ENCODE measurements around the gene KPNB1.

Gene KPNB1

DNA sequence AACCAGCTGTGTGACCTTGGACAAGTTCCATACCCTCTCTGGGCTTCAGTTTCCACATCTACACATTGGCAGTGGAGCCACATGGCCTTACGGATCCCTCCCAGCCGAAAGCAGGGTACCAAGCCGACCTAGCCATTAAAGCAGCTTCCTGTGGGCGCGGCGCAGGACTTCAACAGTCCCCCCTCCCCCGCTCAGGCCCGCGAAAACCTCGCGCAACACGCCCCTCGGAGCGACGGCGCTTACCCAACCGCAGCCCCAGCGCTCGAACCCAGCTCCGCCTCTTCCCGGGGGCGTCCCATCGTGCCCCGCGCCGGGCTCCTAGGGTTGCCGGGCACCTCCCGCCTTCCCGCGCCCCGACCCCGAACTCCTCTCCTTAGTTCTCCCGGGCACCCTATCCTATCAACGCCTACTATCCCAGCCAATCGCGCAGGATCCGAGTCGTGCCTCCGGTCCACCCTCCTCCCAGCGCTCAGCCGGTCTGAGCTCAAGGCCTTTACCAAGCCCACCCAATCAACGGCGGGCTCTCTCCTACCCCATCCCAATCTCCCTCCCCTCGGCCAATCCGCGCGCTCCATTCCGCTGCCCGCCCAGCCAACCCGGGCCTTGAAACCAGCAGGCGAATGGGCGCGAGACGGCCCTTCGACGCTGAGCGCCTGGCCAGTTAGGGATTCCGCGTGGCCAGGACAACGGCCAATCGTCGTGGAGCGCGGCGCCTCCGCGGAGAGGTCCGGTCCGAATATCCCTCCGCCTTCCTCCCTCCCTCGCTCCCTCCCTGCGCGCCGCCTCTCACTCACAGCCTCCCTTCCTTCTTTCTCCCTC is at the start of gene KPNB1:
Gene KPNB1, plus strand, starts transcription at position 767 of the 819 bp plus-strand sequence. CDS start 326 bp downstream, outside the sequence.
- peak; percentile 98 for DNase-seq

- DNase-seq, result no peak
These were observed 45.7 kb upstream of the KPNB1 start for GRCh38 chr17:47603830-47604597.

- peak; percentile 86 for DNase-seq
These were observed 45.2 kb upstream of the KPNB1 start for GRCh38 chr17:47604598-47604927.

GRCh38 chr17:47605011-47605410 is 44.7 kb upstream of the KPNB1 start:
- DNase-seq, result no peak

DNA sequence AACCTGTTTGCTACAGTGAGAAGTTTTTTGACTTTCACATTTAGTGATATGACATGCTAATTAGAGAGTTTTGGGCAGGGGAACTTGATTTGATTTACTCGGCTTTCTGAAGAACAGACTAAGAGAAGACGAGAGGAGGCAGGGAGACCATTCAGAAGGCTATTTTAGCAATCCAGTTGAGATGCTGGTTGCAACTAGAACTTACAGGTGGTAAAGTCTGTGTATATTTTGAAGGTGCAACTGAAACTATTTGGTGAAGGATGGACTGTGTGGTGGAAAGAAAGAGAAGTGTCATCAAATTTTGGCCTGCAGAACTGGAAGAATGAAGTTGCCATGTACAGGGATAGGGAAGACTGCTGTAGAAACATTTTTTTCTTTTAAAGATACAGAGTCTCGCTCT is 42.2 kb upstream of the KPNB1 start:
- DNase-seq, result no peak

DNA sequence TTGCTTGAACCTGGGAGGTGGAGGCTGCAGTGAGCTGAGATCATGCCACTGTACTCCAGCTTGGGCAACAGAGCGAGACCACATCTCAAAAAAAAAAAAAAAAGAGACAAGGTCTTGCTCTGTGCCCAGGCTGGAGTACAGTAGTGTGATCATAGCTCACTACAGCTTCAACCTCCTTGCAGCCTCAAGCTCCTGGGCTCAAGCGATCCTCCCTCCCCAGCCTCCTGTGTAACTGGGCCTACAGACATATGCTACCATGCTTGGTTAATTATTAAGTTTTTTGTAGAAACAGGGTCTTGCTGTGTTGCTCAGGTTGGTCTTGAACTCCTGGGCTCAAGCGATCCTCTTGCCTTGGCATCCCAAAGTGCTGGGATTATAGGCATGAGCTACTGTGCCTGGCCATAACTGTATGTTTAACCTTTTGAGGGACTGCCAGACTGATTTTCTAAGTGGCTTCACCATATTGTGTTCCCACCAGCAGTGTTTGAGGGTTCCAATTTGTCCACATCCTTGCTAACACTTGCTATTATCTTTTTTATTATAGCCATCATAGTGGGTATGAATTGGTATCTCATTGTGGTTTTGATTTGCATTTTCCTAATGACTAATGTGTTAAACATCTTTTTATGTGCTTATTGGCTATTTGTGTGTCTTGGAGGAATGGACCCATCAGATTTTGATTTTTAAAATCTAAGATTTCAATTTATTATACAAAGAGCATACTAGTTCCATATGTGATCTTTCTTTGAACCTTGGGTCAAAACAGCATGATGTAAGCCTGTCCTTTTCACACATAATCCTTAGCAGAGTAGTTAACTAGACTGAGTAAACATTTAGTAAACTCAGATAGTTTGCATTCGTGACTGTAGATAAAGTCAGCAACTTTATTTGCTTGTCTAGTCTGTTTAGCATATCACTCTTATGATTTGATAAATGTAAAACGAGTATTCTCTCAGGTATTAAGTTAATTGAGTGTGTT is 38.1 kb upstream of the KPNB1 start:
- DNase-seq, result no peak

DNA sequence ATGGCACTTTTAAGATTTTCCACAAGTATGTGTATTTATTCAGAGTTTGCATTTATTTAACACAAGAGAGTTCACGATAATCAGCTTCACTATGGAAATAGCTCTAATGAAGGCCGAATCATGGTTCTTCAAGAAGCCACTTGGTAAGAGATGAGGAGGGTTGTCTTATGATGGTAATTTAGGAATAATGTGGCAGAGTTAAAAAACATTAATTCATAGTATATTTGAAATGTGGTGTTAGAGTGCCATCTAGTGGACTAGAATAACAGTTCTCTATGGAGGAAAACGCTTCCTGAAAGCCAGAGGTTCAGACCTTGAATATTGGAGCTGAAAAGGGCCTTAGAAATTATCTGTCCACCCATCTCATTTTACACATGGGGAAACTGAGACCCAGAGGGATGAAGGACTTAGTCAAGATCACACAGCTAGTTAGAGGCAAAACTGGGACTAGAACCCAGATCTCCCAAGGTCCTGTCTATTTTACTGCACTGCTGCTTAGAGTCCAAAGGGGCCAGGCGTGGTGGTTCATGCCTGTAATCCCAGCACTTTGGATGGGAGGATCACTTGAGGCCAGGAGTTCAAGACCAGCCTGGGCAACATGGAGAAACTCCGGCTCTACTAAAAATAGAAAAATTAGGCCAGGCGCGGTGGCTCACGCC is 33.8 kb upstream of the KPNB1 start:
- DNase-seq, result peak; percentile 72

- no peak for DNase-seq
These were observed 31.3 kb upstream of the KPNB1 start for GRCh38 chr17:47618410-47618809.

DNA sequence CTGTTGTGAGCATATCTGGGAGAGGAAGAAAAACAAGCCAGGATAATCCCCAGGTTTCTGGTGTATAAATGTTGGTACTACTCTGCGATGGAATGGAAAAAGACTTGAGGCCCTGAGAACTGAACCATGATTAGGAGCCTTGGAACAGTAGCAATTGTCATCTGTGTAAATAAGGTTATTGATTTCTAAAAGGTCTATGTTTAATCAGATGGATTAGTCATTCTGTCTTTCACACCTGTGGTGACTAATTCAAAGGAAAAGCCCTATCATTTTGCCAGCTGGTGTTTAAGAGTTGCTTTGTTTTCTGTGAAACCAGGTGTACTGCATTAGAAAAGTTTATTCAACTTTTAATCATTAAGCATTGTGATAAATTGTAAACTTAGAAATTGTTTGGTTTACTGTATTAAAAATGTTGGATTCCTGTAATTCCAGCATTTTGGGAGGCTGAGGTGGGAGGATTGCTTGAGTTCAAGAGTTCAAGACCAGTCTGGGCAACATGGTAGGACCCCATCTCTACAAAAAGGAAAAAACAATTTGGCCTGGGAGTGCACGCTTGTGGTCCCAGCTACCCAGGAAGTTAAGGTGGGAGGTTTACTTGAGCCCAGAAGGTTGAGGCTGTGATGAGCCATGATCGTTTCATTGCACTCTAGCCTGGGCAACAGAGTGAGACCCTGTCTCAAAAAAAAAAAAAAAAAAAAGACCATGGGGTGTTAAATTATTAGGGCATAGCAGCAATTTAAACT is 29.0 kb upstream of the KPNB1 start:
- DNase-seq, result no peak

GRCh38 chr17:47621293-47622179 is 28.2 kb upstream of the KPNB1 start:
- no peak for DNase-seq

DNA sequence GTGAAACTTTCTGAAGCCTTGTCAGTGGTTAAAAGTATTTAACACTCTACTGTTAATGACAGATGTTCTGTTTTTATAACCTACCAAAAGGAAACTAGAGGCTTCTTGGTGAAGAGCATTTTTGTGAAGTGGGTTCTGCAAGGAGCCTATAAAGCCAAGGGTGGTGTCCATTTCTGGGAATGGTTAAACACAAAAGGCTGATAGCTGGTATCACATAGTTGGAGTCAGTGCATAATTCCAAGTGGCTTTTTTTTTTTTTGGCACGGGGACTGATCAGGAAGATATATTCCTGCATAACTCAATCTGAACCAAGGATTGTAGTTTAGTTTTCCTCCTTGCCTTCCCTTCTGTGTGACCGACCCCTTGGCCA is 27.6 kb upstream of the KPNB1 start:
- DNase-seq, result no peak

- DNase-seq, result no peak
These were observed 25.0 kb upstream of the KPNB1 start for GRCh38 chr17:47624727-47625068.

- DNase-seq, result no peak
These were observed 21.6 kb upstream of the KPNB1 start for GRCh38 chr17:47628014-47628566.

DNA sequence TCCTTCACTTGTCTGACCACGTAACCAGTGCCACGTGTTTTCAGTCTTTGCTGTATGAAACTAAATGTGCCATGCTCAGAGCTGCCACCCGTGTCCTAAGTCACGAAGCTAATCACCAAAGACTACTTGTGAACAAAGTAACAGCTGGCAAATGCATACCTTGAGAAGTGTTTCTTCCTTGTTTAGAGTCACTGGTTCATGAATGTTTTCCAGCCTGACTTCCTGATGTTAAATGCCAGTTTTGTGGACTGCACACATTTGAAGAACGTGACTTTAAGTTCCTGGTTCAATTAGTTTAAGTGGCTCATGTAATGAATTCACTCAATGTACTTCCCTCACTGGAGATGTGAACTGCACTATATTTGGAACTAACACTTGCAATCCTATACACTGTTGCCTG is 19.9 kb upstream of the KPNB1 start:
- no peak for DNase-seq

- DNase-seq, result no peak
These were observed 19.1 kb upstream of the KPNB1 start for GRCh38 chr17:47630614-47631013.

DNA sequence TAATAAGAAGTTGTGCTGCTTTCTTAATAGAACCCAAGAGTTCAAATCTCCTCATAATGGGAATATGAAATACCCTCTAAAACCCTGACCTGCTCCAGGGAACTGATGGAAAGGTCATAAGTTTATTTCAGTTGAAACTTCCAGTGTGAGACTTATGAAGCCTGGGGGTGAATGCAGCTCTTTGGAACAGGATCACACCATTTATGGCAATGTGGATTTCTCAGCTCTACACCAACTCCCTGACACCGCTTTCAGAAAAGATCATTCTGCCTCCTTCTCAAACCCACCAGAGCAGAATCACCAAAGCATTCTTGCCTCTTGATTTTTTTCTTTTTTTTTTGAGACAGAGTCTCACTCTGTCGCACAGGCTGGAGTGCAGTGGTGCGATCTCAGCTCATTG is 16.7 kb upstream of the KPNB1 start:
- no peak for DNase-seq

- DNase-seq, result no peak
These were observed 15.7 kb upstream of the KPNB1 start for GRCh38 chr17:47633996-47634395.

DNA sequence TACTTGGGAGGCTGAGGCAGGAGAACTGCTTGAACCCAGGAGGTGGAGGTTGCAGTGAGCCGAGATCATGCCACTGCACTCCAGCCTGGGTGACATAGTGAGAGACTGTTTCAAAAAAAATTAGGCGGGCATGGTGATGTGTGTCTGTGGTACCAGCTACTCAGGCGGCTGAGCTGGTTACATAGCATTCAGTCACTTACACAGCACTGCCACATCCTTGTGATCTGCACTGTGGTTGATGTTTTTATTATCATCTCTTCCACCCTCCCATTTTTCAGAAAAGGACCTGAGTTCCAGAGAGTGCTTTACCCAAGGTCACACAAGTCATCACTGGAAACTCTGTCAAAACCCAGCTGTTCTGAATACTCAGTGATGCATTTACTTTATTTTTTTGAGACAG is 14.8 kb upstream of the KPNB1 start:
- DNase-seq, result no peak

GRCh38 chr17:47635734-47636133 is 14.0 kb upstream of the KPNB1 start:
- DNase-seq, result no peak

GRCh38 chr17:47636273-47637030 is 13.3 kb upstream of the KPNB1 start:
- no peak for DNase-seq

Data from NCI-H1694 (cell line).